CD1c-positive myeloid dendritic cell (primary cell): Measurements from ENCODE around the gene RGS9.

ENCODE experiments used
- DNase-seq: peaks from one replicate; pipeline ENCODE4 v3.0.0-alpha.2; 2016; ENCODE audit errors: extremely low spot score

The RGS9 gene

DNA sequence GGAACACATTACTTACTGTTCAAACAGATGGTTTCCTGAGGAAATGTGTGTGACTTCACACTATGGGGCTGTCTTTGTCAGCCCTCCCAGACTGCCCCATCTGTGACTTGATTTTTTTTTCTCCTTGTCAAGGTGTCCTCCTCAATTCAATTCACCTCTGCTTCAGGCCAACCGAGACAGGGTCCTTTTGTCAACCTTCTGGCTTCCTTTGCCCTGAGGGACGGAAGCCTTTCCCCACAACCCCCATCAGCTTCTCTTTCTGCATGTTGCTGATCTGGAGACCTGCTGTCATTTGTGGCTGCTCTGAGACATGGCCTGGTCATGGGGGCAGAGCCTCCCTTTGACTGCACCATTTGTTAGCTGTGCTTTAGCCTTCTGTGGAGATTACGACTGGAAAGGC, 21.3 kb upstream of the RGS9 start:
- no peak for DNase-seq

DNA sequence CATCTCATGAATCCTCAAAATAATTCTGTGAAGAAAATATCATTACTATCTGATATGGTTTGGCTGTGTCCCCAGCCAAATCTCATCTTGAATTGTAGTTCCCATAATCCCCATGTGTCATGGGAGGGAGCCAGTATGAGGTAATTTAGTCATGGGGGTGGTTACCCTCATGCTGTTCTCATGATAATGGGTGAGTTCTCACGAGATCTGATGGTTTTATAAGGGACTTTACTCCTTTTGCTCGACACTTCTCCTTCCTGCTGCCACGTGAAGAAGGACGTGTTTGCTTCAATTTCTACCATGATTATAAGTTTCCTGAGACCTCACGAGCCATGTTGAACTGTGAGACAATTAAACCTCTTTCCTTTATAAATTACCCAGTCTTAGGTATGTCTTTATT, 20.7 kb upstream of the RGS9 start:
- DNase-seq = peak; percentile 28

DNA sequence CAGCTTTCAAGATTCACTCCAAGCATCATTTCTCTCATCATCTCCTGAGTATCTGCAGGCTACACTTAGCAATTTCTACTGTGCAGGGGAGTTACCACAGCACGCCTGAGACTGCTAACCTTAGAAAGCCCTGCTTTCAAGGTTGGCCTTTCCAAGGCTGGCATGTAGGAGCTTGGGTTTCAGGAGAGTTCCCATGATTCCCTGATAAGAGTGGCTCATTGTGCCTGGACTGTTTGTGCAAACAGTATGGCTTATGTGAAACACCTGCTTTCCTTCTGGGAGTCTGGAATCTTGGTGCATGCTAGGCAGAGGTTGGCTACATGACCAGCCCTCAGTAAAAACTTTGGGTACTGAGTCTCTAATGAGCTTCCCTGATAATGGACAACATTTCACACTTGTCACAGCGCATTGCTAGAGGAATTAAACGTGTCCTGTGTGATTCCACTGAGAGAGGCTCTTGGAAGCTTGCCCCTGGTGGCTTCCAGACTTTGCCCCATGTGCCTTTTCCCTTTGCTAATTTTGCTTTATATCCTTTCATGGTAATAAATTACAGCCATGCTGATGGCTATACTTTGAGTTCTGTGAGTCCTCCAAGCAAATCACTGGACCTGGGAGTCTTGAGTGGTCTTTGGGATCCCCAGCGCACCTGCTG, 19.7 kb upstream of the RGS9 start:
- DNase-seq = no peak

DNA sequence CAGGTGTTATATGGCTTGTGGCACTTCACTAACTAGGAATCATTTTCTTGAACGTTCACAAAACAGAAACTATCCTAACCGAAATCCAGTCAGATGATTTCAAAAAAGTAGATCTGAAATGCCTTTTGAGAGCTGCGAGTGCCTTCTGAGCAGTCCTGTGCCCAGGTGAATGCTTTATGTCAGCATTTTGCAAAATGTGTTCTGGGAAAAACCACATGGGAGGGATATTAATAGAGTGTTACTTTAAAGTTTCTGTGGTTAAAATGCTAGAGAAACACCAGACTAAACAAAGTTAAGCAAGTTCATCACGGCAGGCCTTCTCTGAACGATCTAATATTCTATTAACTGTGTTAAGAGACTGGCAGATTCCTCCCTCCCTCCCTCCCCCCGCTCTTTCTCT, 15.8 kb upstream of the RGS9 start:
- DNase-seq = no peak

DNA sequence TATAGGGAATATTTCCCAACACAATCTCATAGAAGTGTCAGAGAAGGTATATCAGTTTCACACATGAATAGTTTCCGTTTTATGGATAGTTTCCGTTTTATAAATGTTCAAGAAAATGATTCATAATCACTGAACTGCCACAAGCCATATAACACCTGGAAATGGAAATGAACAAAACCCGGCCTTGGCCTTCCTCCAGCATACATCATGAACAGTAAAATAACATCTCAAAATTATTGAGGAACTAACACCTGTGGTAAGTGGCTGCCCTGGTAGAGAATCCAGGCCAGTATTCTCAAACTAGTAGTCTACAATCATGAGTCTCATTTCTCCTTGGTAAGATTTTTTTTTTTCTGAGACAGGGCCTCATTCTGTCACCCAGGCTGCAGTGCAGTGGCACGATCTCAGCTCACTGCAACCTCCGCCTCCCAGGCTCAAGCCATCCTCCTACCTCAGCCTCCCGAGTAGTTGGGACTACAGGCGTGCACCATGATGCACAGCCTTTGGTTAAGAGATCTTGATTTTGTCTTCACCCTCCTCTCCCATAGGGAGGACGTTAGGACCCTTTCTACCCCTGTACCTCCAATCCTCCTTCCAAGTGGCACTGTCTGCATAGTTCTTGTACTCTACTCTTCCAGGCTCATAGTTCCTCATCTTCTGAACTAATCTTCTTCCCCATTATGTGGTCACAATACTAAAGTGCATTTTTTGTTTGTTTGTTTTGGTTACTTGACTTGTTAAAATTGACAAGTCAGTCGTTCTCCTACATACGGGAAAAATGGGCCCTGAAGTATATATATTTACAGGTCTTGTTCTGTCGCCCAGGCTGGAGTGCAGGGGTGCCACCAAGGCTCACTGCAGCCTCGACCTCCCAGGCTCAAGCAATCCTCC, 15.0 kb upstream of the RGS9 start:
- peak; percentile 80 for DNase-seq

DNA sequence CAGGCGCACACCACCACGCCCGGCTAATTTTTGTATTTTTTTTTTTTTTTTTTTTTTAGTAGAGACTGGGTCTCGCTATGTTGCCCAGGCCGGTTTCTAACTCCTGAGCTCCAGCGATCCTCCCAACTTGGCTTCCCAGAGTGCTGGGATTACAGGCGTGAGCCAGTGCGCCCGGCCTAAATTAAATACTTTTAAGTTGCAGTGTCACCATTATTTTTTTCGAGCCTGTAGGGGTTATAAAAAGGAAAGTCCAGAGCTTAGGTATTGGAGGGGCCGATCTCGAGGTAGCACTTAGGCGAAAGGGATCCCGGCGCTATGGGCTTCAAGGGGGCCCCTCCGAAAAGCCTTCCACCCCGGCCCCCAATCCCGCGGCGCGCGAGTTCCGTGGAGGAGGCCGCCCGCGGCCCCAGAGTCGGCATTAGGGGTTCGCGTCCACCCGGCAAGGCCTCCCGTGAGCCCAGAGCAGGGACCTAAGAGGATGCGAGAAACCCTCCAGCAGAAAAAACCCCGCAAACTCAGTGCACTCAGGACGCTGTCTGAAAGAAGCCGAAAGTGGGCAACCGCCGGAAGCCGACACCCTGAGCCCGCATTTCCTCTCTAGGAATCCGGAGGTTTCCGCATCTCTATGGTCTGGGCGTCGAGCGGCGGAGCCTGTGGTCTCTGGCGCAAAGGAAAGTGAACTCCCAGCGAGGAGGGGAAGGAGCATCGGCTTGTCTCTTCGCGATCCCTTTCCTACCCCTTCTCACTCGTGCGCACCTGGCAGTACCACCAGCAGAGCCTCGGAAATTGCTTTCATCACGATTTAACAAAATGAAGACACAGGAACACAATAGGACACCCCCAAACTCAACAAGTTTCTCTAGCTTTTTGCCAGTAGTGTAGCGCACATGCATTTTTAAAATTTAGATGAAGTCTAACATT, 14.1 kb upstream of the RGS9 start:
- peak; percentile 90 for DNase-seq

DNA sequence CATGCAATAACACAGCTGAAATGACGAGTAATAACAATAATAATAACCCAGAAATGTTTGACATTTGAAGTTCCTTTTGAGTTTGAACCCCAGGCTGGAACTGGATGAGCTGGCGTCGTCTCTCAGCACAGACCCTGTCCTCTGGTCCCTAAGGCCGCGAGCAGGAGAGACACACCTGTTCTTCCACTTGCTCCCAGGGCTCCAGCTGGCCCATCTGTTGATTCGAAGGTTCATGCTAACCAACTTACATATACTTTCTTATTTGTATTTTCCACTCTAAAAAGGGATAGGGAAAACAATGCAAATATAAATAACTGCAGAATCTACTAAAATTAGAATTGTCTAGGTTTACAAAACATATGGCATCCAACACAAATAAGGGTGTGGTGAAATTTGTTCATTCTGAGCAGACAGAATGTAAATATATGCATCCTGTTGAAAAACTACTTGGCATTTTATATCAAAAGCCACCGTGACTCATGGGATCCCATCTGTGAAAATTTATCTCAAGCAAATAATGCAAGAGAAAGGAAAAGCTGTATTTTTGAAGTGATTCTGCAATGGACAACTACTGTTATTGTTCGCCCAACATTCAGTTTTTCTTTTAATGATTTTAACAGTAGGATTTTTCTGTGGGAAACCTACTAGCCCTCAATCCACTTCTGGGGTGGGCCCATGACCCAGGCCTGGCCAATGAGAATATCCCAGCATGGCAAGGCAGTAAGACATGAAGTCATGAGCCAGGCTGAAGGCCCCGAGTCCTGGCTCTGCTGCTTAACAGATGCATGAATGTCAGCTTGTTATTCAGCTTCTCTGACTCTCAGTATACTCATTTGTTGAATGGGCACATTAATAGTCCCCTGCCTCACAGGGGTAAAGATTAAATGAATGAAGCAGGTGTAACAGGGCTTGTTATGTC, 13.2 kb upstream of the RGS9 start:
- DNase-seq = no peak

DNA sequence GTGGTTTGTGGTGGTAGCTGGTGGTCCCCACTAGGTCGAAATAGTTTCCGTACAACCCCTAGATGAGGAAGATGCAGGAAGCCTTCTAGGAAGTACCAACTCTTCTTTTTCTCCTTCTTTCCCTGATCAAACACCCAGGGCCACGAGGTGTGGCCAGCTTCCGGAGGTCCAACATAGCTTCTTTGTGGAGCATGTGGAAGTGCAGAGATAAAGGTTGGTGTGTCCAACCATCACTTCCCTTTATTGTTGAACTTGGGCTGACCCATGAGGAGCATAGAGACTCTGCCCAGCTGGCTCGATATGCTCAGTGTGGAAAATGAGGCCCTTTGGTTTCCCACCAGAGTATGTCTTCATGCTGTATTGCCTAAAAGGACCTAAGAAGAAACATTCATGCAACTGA, 6.3 kb upstream of the RGS9 start:
- DNase-seq = peak; percentile 49

DNA sequence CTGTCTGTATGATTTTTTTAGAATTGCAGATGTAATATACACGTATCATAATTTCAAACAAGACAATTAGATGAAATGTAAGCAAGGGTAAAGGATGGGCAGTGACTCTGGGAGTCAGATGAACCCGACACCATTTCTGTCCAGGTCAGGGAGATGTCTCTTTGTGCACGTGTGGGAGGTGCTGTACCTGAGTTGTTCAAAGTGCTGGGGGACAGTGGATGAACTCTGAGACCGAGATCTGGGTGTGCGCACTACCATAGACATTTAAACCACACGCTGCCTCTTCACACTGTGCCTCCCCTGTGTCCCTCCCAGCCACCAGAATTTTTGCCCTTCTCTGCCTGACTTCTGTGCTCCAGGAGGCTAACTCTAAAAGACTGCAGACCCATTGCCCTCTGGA, 5.9 kb upstream of the RGS9 start:
- no peak for DNase-seq

DNA sequence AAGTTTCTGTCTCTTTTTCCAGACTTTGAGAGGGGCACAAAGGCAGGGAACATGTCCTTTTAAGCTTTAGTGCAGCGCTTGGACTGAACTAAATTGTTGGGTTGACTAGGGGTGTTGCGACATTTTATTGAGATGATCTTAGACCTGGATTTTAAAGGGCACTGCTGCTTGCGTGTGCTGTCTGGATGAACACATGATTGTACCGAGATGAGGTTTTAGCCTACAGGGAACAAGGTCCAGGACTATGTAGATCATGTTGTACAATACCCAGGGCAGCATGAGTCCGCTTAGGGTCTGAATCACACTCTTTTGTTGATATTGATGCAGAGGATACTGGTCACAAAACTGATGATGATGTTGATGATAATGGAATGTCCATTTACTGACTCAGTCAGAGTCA, 5.2 kb upstream of the RGS9 start:
- no peak for DNase-seq

DNA sequence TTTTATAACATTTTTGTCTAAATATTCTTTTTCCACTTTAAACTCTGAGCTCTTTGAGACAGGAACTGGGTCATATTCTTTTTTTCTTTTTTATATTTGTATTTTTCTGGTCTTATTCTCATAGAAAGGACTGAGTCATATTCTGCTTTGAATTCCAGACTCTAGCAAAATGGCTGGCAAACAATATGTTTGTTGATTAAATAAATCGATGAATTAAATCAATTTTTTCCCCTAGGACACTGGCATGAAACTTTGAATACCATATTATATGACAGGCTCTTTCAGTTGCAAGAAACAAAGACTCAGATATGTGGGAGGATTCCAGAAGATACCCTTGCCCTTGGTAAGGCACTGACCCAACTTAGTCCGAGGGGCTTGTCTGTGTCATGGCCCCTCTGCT, 3.1 kb upstream of the RGS9 start:
- DNase-seq = no peak

DNA sequence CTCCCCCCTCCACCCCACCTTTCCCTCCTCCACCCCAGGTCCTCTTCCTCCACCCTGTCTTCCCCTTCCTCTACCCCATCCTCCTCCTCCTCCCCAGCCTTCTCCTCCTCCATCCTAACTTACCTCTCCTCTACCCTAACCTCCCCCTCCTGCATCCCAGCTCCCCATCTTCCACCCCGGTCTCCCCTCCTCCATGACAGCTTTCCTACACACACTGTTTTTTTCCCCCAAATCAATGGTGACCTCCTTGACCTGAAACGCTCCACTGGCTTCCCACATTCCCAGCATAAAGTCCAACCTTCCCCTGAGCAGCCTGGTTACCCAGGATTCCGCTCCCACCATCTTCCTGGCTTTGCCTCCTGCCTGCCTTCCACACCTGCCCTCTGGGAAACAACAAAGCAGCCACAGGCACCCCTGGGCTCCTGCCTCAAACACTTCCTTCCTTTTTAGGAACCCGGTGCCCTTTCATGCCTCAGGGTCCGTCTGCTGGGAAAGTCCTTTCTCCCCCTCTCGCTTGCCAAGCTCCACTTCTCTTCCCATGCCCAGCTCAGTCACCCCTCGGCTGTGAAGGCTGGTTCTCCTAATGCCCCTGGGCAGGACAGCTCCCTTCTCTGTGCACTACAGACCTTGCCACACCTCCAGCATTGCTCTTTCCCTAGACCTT, 2.1 kb downstream of the RGS9 start:
- no peak for DNase-seq

DNA sequence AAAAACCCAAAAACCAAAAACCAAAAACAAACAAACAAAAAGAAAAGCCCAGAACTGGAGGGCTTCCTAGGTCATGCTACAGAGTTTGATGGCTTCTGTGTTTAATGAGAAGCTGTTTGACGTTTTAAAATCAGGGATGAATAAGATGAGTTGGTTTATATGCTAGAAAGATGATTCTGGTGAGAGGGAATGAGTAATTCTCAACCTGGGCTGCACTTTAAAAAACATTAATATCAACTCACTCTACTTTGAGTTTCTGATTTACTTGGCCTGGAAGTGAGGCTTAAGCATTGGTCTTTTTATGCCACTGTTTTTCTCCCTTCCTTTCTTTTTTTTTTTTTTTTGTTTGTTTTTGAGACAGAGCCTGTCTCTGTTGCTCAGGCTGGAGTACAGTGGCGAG, 5.1 kb downstream of the RGS9 start:
- DNase-seq = no peak

DNA sequence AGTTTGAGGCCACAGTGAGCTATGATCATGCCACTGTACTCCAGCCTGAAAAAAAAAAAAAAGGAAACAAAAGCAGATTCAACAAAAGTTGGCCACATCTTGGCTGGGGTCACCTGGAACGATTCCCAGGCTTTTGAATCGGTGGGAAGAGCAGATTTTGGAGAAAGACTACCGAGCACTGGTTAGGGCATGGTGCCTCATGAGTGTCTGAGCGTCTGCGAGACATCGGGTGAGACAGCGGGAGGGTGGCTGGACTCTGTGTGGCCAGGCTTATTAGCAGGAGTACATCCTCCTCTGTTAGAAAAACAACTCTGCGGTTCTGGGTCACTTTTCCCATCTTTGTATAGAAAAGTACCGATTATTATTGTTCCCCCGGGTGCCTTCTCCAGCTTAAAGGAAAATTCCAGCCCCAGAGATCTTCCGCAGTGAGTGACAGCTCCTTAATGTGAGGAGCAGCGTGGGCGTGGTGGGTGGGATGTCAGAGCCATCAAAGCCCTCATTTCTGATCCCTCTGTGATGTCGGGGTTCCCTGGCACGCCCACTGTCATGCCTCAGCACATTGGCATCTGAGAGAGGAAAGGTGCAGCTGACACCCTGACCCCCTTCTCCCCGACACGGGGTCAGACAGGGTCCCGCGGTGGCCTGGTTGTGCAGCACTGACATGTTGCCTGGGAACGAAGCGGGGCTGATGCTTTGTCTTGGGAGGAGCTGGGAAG, 6.9 kb downstream of the RGS9 start:
- no peak for DNase-seq

DNA sequence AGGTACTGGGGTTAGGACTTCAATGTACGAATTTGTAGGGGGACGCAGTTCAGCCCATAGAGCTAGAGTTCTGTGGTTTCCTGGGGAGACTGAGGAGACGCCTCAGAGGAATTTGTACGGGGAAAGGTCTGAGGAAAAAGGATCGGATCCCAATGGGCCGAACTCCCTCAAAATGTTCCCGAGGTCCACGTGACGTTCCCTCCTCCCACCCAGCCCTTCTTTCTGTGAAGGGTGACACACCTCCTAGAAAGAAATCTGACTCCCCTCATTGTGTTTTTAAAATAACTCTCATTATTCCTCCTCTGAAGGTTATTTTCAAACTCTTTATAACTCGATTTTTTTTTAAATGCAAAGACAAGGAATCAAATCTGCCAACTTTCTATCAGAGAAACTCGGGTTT, 8.6 kb downstream of the RGS9 start:
- no peak for DNase-seq

DNA sequence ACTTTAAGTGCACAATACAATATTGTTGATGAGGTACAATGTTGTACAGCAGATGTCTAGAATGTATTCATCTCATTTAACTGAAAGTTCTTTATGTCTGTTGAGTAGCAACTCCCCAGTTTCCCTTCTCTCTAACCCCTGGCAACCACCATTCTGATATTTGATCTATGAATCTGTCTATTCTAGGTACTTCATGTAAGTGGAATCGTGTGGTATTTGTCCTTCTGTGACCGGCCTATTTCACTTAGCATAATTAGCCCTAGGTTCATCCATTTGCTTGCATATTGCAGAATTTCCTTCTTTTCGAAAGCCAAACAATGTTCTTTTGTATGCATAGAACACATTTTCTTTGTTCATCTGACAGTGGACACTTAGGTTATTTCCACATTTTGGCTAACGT, 10.8 kb downstream of the RGS9 start:
- no peak for DNase-seq

DNA sequence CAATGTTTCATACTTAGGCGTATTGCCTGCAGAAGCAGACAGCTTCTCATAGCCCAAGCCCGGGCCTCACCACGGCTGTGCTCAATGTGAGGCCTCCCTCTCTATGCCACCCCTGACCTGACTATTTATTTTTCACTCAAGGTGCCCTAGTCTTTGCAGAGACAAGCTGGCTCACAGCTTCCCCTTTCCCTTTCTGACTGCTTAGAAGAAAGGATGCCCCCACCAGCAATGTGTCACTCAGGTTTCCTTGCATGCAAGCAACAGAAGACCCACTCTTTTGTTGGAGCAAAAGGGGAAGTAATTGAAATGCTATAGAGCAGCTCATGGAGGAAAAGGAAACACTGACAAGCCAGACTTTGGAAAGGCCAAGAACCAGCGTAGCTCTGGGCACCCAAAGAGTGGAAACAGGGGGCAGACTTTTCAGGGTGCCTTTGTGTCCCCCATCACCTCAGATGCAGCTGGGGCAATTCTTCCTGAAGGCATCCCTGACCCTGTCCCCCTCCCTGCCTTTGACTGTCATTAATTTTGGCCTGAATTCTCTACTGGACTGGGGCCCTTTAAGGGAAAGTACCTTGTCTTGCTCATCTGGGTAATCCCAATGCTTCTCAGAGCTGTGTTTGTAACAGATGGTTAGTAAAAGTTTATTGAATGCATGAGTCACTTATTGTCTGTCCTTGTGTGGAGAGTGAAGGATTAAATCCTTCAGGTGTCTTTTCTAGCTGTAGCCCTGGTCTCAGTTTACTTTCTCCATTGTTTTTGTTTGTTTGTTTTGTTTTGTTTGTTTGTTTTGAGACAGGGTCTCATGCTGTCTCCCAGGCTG, 17.8 kb downstream of the RGS9 start:
- DNase-seq = peak; percentile 62

DNA sequence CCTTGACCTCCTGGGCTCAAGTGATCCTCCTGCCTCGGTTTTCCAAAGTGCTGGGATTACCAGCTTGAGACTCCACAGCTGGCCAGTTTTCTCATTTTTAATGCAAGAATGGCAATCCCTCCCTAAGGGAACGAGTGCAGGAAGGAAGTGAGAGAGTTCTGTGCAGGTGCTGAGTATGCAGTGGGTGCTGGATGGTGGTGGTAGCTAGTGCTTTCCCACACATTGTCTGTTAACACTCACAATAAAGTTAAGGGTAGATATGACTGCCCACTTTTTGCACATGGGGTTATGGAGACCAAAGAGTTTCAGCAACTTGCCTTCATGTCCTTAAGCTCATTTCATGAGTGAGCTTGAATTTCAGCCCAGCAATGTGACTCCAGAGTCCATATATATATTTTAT, 18.5 kb downstream of the RGS9 start:
- no peak for DNase-seq

DNA sequence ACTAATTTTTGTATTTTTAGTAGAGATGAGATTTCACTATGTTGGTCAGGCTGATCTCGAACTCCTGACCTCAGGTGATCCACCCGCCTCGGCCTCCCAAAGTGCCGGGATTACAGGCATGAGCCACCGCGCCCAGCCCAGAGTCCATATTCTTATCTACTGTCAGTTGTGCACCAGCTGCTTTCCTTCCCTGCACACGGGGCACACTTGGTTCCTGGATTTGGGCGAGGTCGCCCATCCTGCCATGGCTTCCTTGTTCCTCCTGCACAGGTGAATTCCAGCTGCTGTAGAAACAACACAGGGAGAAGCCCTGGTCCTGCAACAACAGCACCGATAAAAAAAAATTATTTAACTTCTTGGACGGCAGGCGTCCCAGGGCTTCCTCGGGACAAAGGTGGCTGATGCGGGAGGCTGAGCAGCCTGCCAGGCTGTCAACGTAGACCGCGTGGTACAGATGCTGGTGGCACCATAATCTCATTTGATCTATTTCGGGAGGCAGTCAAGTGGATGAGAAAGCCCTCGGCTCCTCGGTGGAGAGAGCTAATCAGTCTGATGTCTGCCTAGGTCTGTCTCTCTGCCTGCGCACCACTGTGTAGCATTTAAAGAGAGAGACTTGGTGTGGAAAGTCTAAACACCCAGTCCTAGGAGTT, 19.1 kb downstream of the RGS9 start:
- DNase-seq = no peak
